H9 (cell line): ENCODE results near the gene PLCG1. TPM values are rescaled to one million over a fixed set of nuclear protein-coding genes. Genes with fewer than 3 reads are reported as not detected.

Source experiments
- DNase-seq: peaks from one replicate; pipeline ENCODE4 v3.0.0-alpha.2; 2017
- H2AFZ ChIP-seq: one replicate; pipeline ENCODE4 v1.6.1; 2013; ENCODE audit warnings: mild to moderate bottlenecking, low read length, control low read depth, moderate library complexity
- H2AK5ac ChIP-seq: 2 replicates; pipeline ENCODE4 v1.6.1; 2013; ENCODE audit warnings: low read length, control low read depth, mixed read lengths; ENCODE audit not compliant: insufficient read length
- H2BK120ac ChIP-seq: one replicate; pipeline ENCODE4 v1.6.1; 2013; ENCODE audit warnings: low read depth, mild to moderate bottlenecking, low read length, control low read depth, inconsistent platforms; ENCODE audit not compliant: poor library complexity, severe bottlenecking
- H2BK12ac ChIP-seq: 2 replicates; pipeline ENCODE4 v1.6.1; 2013; ENCODE audit warnings: low read length, control low read depth, mixed read lengths, low read depth; ENCODE audit not compliant: insufficient read length
- H2BK15ac ChIP-seq: 2 replicates; pipeline ENCODE4 v1.6.1; 2013; ENCODE audit warnings: low read depth, low read length, control low read depth
- H2BK20ac ChIP-seq: one replicate; pipeline ENCODE4 v1.6.1; 2013; ENCODE audit warnings: low read depth, mild to moderate bottlenecking, low read length, control low read depth, inconsistent platforms; ENCODE audit not compliant: poor library complexity, severe bottlenecking
- H2BK5ac ChIP-seq: 2 replicates; pipeline ENCODE4 v1.6.1; 2013; ENCODE audit warnings: low read length, control low read depth, mixed read lengths; ENCODE audit not compliant: insufficient read length
- H3K14ac ChIP-seq: 2 replicates; pipeline ENCODE4 v1.6.1; 2013; ENCODE audit warnings: low read length, control low read depth; ENCODE audit not compliant: insufficient read depth
- H3K18ac ChIP-seq: 2 replicates; pipeline ENCODE4 v1.6.1; 2013; ENCODE audit warnings: low read depth, mild to moderate bottlenecking, mixed read lengths, low read length, control low read depth; ENCODE audit not compliant: insufficient read length
- H3K23ac ChIP-seq: 2 replicates; pipeline ENCODE4 v1.6.1; 2013; ENCODE audit warnings: low read length, control low read depth, mixed read lengths, low read depth; ENCODE audit not compliant: insufficient read length
- H3K23me2 ChIP-seq: 2 replicates; pipeline ENCODE4 v1.6.1; 2013; ENCODE audit warnings: low read depth, mild to moderate bottlenecking, mixed read lengths, low read length, control low read depth; ENCODE audit not compliant: insufficient read length, poor library complexity, severe bottlenecking
- H3K27ac ChIP-seq: 2 replicates; pipeline ENCODE4 v1.5.1; 2013; ENCODE audit warnings: low read length, control low read depth, mixed read lengths, low read depth; ENCODE audit not compliant: insufficient read length
- H3K27me3 ChIP-seq: 2 replicates; pipeline ENCODE4 v1.6.1; 2013; ENCODE audit warnings: low read length, control low read depth, inconsistent platforms; ENCODE audit not compliant: insufficient read depth
- H3K4ac ChIP-seq: 2 replicates; pipeline ENCODE4 v1.6.1; 2013; ENCODE audit warnings: low read depth, mild to moderate bottlenecking, control low read depth, inconsistent platforms, low read length, moderate library complexity
- H3K4me1 ChIP-seq: 2 replicates; pipeline ENCODE4 v1.6.1; 2013; ENCODE audit warnings: low read length, control low read depth, inconsistent platforms; ENCODE audit not compliant: insufficient read depth
- H3K4me2 ChIP-seq: 2 replicates; pipeline ENCODE4 v1.6.1; 2013; ENCODE audit warnings: low read length, control low read depth, mixed read lengths; ENCODE audit not compliant: insufficient read length, insufficient read depth
- H3K56ac ChIP-seq: 2 replicates; pipeline ENCODE4 v1.6.1; 2013; ENCODE audit warnings: low read depth, mild to moderate bottlenecking, mixed read lengths, low read length, control low read depth; ENCODE audit not compliant: insufficient read length
- H3K79me1 ChIP-seq: 2 replicates; pipeline ENCODE4 v1.6.1; 2013; ENCODE audit warnings: low read depth, mild to moderate bottlenecking, moderate library complexity, low read length, control low read depth, inconsistent platforms; ENCODE audit not compliant: insufficient read depth, poor library complexity, severe bottlenecking
- H3K79me2 ChIP-seq: 2 replicates; pipeline ENCODE4 v1.6.1; 2013; ENCODE audit warnings: low read length, control low read depth, inconsistent platforms; ENCODE audit not compliant: insufficient read depth
- H3K9ac ChIP-seq: 2 replicates; pipeline ENCODE4 v1.6.1; 2013; ENCODE audit warnings: low read length, control low read depth, mixed read lengths; ENCODE audit not compliant: insufficient read length; ENCODE audit errors: extremely low read depth
- H3K9me3 ChIP-seq: one replicate; pipeline ENCODE4 v1.6.1; 2013; ENCODE audit warnings: low read depth, low read length, inconsistent platforms; ENCODE audit not compliant: control insufficient read depth
- H3T11ph ChIP-seq: one replicate; pipeline ENCODE4 v1.6.1; 2013; ENCODE audit warnings: mild to moderate bottlenecking, low read length, control low read depth, inconsistent platforms
- H4K20me1 ChIP-seq: one replicate; pipeline ENCODE4 v1.6.1; 2013; ENCODE audit not compliant: control insufficient read depth, insufficient read length, insufficient read depth
- H4K5ac ChIP-seq: 2 replicates; pipeline ENCODE4 v1.6.1; 2013; ENCODE audit warnings: low read depth, mild to moderate bottlenecking, mixed read lengths, low read length, control low read depth; ENCODE audit not compliant: insufficient read length
- H4K8ac ChIP-seq: replicated peaks from 2 replicates; pipeline ENCODE4 v1.6.1; 2013; ENCODE audit warnings: low read length, control low read depth, mixed read lengths, low read depth; ENCODE audit not compliant: insufficient read length
- H4K91ac ChIP-seq: 2 replicates; pipeline ENCODE4 v1.6.1; 2013; ENCODE audit warnings: low read depth, mild to moderate bottlenecking, moderate library complexity, mixed read lengths, low read length, control low read depth; ENCODE audit not compliant: insufficient read length
- H3K27ac Mint-ChIP-seq, 3 experiments: 2 replicates in 2 of 3; 3 replicates in 1 of 3; pipeline ENCODE4 v1.8.0; 2020 to 2021; ENCODE audit warnings: mixed read lengths in 3 of 3, mild to moderate bottlenecking in 1 of 3, moderate library complexity in 1 of 3
- H3K27me3 Mint-ChIP-seq: 2 replicates; pipeline ENCODE4 v1.8.0; 2021; ENCODE audit warnings: low read depth, mild to moderate bottlenecking, moderate library complexity, mixed read lengths
- H3K36me3 Mint-ChIP-seq, 3 experiments: 2 replicates in 2 of 3; 3 replicates in 1 of 3; pipeline ENCODE4 v1.8.0; 2020 to 2021; ENCODE audit warnings: low read depth in 3 of 3, mixed read lengths in 3 of 3; ENCODE audit not compliant: insufficient read depth in 1 of 3
- H3K4me1 Mint-ChIP-seq, 2 experiments: 2 replicates each; pipeline ENCODE4 v1.8.0; 2020; ENCODE audit warnings: mixed read lengths in 2 of 2
- H3K4me3 Mint-ChIP-seq, 2 experiments: 2 replicates in 1 of 2; 3 replicates in 1 of 2; pipeline ENCODE4 v1.8.0; 2020 to 2021; ENCODE audit warnings: mild to moderate bottlenecking in 2 of 2, mixed read lengths in 2 of 2, moderate library complexity in 1 of 2
- H3K9me3 Mint-ChIP-seq, 2 experiments: 2 replicates in 1 of 2; 3 replicates in 1 of 2; pipeline ENCODE4 v1.8.0; 2020; ENCODE audit warnings: mild to moderate bottlenecking in 2 of 2, mixed read lengths in 2 of 2, moderate library complexity in 1 of 2
- CTCF ChIP-seq: fragments of 200-600 bp; sonication (generic); conservative IDR thresholded peaks from 3 replicates; pipeline ENCODE4 v1.8.0; 2021; ENCODE audit warnings: antibody characterized with exemption, mild to moderate bottlenecking
- WGBS: extraction: QIAGEN DNeasy Blood & Tissue Kit; methylation state at CpG from one replicate; pipeline ENCODE4 v1.1.7; 2013; ENCODE audit warnings: missing lambda C conversion rate, low lambda C conversion rate, mixed read lengths; ENCODE audit not compliant: insufficient read length; ENCODE audit errors: extremely low coverage; 5-methylcytosine and 5-hydroxymethylcytosine counted together
- total RNA-seq: library from RNA; stranded (reverse); gene quantifications from 2 replicates; pipeline ENCODE4 v1.2.1, GENCODE V29; 2021

PLCG1 gene
- total RNA-seq, 1 experiment from 2014 or later = 171 TPM

DNA sequence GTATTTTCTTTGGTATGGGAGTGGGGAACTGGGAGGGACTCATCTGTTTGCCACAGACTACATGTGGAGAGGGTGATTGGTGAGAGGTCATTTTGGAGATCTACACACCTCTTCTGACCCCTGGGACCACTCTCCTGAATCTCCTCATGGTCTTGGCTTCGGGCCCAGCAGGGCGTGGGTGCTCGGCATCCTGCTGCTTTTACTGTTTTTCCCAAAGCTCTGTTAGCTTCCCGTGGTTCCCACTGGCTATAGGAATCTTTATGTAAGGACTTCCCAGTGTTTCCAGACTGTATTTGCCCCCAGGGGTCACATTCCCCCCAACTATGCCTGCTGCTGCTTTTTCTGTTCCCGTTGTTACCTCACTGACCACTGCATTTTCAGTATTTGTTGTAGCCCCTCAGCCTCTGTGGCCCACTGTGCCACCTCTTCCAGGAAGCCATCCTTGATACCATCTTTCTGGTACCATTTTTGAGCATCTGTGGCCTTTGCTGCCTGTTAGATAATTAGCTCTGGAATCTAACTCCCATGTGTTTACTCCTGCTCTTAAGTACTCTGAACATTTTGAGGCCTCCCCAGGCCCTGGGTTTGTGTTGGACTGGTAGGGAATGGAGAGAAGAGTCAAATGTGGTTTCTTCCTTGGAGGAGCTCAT is 14.9 kb downstream of the PLCG1 start:
- no CpG with 5 or more reads among the region's 5 CpGs for WGBS
- no peak overlapping the region for H3K23ac ChIP-seq
- H2AFZ ChIP-seq = no peak overlapping the region
- H4K5ac ChIP-seq = no peak overlapping the region
- Mint-ChIP-seq H3K36me3 (peaks cover 0 to 12% (median 5%) of the 10 kb centered on the region in 3 experiments), H3K27ac (peak overlapping the region; percentile 71 to 94 (median 78)), H3K27me3 (peaks cover 2% of the 10 kb centered on the region; the same call in 1 of the 2 replicates), H3K4me1 (peaks cover 47 to 61% of the 10 kb centered on the region in 2 experiments), H3K4me3 (no peak overlapping the region), H3K9me3 (no peaks in the 10 kb centered on the region)
- no peak overlapping the region for H3K4ac ChIP-seq
- H3K4me1 ChIP-seq = peaks cover 7% of the 10 kb centered on the region
- H3K79me2 ChIP-seq = peaks cover 70% of the 10 kb centered on the region; the same call in 1 of the 2 replicates
- H4K20me1 ChIP-seq = no peaks in the 10 kb centered on the region
- H3K9me3 ChIP-seq = no peaks in the 10 kb centered on the region
- H3K27ac ChIP-seq = no peak overlapping the region
- H2BK5ac ChIP-seq = no peak overlapping the region
- H3K27me3 ChIP-seq = no peaks in the 10 kb centered on the region
- H2AK5ac ChIP-seq = no peak overlapping the region
- H2BK12ac ChIP-seq = no peak overlapping the region
- no peak overlapping the region for H2BK15ac ChIP-seq
- DNase-seq = no peak
- H4K91ac ChIP-seq = no peak overlapping the region
- H3K9ac ChIP-seq = no peak overlapping the region
- H3K14ac ChIP-seq = no peak overlapping the region; the same call in 1 of the 2 replicates
- no peak overlapping the region for H3K4me2 ChIP-seq
- no peak overlapping the region for H3K18ac ChIP-seq
- no peak for TF ChIP-seq CTCF
- no peak overlapping the region for H4K8ac ChIP-seq
- H3K79me1 ChIP-seq = peaks cover 6% of the 10 kb centered on the region
- H3T11ph ChIP-seq = no peak overlapping the region
- no peak overlapping the region for H3K56ac ChIP-seq
- no peak overlapping the region for H2BK120ac ChIP-seq
- H2BK20ac ChIP-seq = no peak overlapping the region
- H3K23me2 ChIP-seq = no peaks in the 10 kb centered on the region
